ENCODE results near the gene COL6A1.
"Not testable (repeated sequence)": the region's sequence is repeated elsewhere in the genome, so short reads cannot be mapped to it uniquely, and the experiment has no call there.

Gene COL6A1

DNA sequence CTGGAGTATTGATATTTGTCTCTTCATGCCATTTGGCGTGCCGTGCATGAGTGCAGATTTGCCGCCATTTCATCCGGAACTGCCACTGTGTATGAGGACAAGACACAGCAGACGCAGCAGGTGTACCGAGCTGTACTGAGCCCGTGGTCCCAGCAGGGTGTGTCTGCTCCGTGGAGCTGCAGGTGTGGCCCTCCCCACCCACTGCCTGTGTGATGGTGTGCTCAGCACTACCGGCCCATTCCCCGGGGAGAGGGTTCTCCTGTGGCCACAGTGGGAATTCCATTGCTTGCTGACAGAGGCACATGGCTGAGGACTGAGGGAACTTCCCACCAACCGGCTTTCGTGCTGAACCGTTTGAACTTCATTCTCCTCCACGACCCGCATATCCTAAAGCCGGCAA lies 34.3 kb upstream of the COL6A1 start:
- DNase-seq = no peak

DNA sequence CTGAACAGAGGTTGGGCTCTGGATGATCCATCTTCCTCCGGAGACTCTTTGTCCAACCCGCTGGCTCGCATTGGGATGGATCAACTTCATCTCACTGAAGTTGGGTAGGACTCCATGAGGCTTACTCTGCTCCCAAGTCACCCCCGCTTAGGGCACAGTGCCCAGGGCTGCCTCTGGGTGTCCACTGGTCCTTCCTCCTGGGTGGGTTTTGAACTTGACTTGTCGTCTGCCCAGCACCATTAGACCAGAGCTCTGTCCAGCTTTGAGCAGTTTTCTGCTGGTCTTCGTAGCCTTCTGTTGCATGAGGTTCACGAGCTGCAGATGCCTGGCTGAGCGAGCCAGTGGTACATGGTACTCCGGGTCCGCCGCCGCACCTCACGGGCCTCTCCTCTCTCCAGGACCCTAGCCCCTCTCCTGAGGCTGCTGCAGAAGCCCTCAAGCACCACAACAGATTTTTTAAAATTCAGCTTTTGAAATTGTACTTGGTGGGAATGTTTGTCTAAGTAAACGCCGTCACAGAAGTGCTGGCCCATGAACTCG lies 33.8 kb upstream of the COL6A1 start:
- no peak for DNase-seq

DNA sequence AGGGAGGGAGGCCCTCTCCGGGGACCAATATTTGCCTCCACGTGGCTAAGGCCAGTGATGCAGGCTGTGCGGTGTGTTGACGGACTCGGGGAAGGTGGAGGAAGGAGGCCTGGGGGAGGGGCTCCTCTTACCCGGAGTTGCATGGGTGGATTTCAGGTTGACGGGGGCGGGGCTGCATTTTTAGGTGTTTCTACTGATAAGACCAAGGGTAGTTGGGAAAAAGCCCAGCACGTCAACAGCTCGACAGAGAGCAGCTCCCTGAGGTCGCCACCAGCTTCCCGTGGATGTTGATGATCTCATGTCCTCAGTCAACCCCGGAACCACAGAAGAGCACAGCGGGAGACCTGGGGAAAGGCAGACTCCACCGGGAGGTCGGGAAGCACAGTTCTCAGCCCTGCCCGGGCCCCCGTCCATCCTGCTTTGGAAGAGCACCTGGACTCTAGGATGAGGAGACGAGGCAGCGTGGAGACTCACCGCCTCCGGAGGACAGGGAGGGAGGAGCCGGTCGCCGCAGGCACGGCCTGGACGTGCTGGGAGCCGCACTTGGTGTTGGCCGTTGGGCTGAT lies 32.9 kb upstream of the COL6A1 start:
- peak; percentile 46 for DNase-seq

GRCh38 chr21:45949928-45950739 lies 31.4 kb upstream of the COL6A1 start:
- DNase-seq = no peak

- DNase-seq = peak; percentile 67
These were observed 30.6 kb upstream of the COL6A1 start for GRCh38 chr21:45950740-45951515.

DNA sequence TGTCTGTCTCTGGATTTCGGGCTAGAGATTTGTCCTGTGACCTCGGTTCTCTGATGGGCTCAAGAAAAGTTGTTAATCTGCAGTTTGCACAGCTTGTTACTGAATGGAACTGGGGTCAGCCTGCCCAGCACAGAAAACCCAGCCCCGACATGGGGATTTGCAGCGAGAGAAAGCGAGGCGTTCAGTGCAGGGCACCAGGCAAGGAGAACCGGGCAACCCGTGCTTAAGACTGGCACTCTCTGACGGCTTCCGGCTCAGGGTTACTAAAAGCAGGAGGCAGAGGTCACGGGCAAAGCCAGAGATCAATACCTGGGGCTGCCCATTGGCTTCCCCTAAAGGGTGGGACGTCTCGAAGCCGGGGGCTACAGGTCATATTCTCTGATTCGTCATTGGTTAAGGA lies 29.9 kb upstream of the COL6A1 start:
- DNase-seq = no peak

GRCh38 chr21:45952527-45952926 lies 29.0 kb upstream of the COL6A1 start:
- not testable (repeated sequence) for DNase-seq

DNA sequence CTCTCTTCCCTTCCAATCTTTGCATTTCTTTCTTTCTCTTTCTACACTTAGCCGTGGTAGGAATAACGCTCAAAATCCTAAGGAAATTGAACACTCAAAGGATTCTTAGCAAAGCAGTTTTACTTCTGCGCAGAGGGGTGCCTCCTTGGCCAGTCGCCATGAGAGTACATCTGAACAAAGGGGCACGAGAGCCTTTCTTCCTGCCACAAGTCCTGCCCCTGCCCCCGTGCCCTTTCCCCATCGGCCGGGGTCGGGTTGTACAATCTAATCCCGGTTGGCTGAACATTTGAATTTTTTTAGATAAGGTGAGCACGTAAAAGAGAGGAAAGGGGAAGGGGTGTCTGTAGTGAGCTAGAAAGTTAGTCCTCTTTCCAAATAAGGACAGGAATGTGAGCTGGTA lies 28.6 kb upstream of the COL6A1 start:
- no peak for DNase-seq

DNA sequence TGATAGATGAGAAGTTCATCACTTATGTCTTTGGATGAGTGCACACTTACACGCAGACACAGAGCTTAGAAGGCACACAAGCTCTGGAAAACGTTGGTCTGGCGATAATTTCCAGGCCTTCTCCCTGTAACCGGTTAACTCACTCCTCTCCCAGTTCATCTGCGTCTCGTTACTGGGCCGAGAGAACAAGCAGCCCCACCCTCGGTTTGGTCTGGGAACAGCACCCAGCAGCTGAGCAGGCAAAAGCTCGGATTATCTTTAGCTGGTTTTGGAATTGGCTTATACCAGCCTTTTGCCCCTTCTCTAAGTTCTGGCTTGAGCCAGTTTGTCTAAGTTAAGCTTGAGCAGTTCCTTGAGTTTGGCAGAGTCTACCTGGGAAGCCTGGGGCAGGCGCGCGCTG lies 27.3 kb upstream of the COL6A1 start:
- peak; percentile 79 for DNase-seq

DNA sequence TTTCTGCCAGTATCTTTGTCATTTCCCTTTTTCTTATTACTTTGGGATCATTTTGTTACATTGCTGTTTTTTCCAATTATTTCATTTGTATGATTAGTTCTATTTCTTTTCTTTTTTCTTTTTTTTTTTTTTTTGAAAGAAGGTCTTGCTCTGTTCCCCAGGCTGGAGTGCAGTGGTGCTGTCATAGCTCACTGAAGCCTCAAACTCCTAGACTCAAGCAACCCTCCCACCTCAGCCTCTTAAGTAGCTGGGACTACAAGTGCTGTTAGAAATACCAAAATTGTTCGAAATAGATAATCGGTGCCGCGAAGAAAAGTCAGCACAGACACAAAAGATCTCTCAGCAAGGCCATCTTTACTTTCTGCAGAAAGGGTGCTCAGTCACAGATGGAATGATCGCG lies 26.6 kb upstream of the COL6A1 start:
- no peak for DNase-seq

DNA sequence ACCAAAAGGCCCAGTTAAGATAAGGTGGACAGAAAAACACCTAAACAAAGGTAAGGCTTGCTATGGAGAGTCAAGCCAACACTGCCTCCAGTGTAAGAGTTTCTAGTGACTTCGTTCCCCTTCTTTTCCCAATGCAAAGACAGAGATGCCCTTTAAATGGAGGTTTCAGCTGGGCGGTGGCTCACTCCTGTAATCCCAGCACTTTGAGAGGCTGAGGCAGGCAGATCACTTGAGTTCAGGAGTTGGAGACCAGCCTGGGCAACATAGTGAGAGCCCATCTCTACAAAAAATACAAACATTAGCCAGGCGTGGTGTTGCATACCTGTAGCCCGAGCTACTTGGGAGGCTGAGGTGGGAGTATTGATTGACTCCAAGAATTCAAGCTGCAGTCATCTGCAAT lies 24.0 kb upstream of the COL6A1 start:
- DNase-seq = no peak

GRCh38 chr21:45957981-45958600 lies 23.5 kb upstream of the COL6A1 start:
- no peak for DNase-seq

GRCh38 chr21:45959182-45959581 lies 22.4 kb upstream of the COL6A1 start:
- DNase-seq = no peak

- peak; percentile 35 for DNase-seq
These were observed 21.7 kb upstream of the COL6A1 start for GRCh38 chr21:45959779-45960390.

DNA sequence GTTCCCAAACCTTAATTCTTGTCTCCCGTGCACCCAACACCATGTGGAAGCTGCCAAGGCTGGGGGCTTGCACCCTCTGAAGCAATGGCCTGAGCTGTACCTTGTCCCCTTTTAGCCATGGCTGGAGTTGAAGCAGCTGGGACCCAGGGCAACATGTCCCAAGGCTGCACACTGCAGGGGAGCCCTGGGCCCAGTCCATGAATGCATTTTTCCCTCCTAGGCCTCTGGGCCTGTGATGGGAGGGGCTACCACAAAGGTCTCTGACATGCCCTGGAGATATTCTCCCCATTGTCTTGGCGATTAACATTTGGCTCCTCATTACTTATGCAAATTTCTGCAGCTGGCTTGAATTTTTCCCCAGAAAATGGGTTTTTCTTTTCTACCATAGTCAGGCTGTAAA lies 20.2 kb upstream of the COL6A1 start:
- DNase-seq = not testable (repeated sequence)

DNA sequence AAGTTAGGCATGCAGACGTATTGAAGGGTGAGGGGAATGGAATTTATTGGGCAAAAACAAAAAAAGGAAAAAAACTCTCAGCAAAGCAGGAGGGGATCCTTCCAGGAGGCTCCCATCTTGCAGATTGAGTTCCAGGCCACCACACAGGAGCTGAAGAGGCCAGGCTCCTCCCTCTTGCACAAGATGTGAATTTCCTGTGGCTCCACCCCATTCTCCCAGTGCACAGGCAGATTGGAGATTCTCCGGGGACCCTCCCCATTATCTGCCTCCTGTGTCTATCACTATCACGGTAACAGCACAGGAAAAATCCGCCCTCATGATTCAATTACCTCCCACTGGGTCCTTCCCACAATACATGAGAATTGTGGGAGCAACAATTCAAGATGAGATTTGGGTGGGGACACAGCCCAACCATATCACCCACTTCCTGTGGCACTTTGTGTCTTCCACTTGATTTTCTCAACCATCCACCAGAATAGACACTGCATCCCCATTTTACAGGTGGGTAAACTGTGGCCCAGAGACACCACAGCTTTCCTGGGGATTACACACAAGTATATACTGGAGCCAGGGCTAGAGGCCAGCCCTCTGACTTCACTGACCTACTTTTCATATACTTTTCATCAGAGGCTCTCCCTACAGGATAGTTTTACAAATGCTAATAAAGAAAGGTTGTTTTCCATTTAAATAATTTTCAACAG lies 18.9 kb upstream of the COL6A1 start:
- DNase-seq = no peak

GRCh38 chr21:45963232-45963570 lies 18.4 kb upstream of the COL6A1 start:
- no peak for DNase-seq

DNA sequence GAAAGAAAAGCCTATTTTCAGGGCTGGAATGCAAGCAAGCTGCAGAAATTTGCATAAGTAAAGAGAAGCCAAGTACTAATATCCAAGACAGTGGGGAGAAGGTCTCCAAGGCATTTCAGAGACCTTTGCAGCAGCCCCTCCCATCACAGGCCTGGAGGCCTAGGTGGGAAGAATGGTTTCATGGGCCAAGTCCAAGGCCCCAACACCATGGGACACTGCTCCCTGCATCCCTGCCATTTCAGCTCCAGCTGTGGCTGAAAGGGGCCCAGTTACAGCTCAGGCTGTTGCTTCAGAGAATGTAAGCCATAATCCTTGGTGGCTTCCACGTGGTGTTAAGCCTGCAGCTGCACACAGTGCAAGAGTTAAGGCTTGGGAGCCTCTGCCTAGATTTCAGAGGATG lies 16.9 kb upstream of the COL6A1 start:
- no peak for DNase-seq

DNA sequence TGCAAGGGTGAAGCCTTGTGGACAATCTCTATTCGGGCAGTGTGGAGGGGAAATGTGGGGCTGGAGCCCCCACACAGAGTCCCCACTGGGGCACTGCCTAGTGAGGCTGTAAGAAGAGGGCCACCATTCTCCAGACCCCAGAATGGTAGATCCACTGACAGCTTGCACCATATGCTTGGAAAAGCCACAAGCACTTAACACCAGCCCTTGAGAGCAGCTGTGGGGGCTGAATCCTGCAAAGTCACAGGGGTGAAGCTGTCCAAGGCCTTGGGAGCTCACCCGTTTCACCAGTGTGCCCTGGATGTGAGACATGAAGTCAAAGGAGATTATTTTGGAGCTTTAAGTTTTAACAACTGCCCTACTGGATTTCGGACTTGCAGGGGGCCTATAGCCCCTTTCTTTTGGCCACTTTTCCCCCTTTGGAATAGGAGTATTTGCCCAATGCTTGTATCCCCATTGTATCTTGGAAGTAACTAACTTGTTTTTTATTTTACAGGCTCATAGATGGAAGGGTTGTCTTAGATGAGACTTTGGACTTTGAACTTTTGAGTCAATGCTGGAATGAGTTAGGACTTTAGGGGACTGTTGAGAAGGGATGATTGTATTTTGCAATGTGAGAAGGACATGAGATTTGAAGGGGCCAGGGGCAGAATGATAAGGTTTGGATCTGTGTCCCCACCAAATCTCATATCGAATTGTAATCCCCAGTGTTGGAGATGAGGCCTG lies 16.3 kb upstream of the COL6A1 start:
- DNase-seq = no peak

- no peak for DNase-seq
These were observed 14.7 kb upstream of the COL6A1 start for GRCh38 chr21:45966791-45967394.

Data from islet precursor cell (in vitro differentiated cells).